Gastroesophageal sphincter (tissue), 4 donors: Measurements from ENCODE around the gene CPED1. TPM values are rescaled to one million over a fixed set of nuclear protein-coding genes. Genes with fewer than 3 reads are reported as not detected.

Experiments
- ATAC-seq: fragments of 150-250 bp; one replicate; pipeline ENCODE4 v1.9.1; 2016; ENCODE audit warnings: mild to moderate bottlenecking, moderate library complexity
- H3K27ac ChIP-seq, 4 donors: fragments of 200-600 bp; sonication (generic) in 3 of 4; 1 replicate in 3 of 4; 2 replicates in 1 of 4; pipeline ENCODE4 v1.5.1; 2016 to 2019
- H3K27me3 ChIP-seq: fragments of 200-600 bp; sonication (generic); one replicate; pipeline ENCODE4 v1.5.1; 2019
- H3K36me3 ChIP-seq, 2 donors: fragments of 200-600 bp; sonication (generic); one replicate each; pipeline ENCODE4 v1.5.1; 2019; ENCODE audit warnings: control low read depth in 1 of 2
- H3K4me1 ChIP-seq, 3 donors: fragments of 200-600 bp; sonication (generic); 1 replicate in 2 of 3; 2 replicates in 1 of 3; pipeline ENCODE4 v1.5.1; 2016 to 2019; ENCODE audit warnings: control low read depth in 2 of 3
- H3K4me3 ChIP-seq, 2 donors: fragments of 200-600 bp; sonication (generic); one replicate each; pipeline ENCODE4 v1.5.1; 2019; ENCODE audit warnings: mild to moderate bottlenecking in 1 of 2, moderate library complexity in 1 of 2
- H3K9me3 ChIP-seq, 3 donors: fragments of 200-600 bp; sonication (generic); one replicate each; pipeline ENCODE4 v1.5.1; 2017 to 2019; ENCODE audit warnings: control low read depth in 2 of 3
- CTCF ChIP-seq, 4 experiments: fragments of 200-600 bp in 2 of 4; fragments of 450-650 bp in 2 of 4; sonication (generic) in 1 of 4; IDR thresholded peaks; one replicate each; pipeline ENCODE4 v1.5.1; 2017 to 2019; ENCODE audit warnings: antibody characterized with exemption in 4 of 4, mild to moderate bottlenecking in 2 of 4, moderate library complexity in 2 of 4
- EP300 ChIP-seq: sonication (generic); formaldehyde crosslinking; IDR thresholded peaks from one replicate; pipeline ENCODE4 v1.6.1; 2017; ENCODE audit warnings: antibody characterized with exemption, mild to moderate bottlenecking
- POLR2A ChIP-seq, 2 donors: fragments of 450-650 bp; IDR thresholded peaks; one replicate each; pipeline ENCODE4 v1.6.1; 2017; ENCODE audit warnings: antibody characterized with exemption in 2 of 2, mild to moderate bottlenecking in 2 of 2, moderate library complexity in 1 of 2
- POLR2AphosphoS5 ChIP-seq: sonication (generic); formaldehyde crosslinking; IDR thresholded peaks from one replicate; pipeline ENCODE4 v1.6.1; 2017; ENCODE audit warnings: antibody characterized with exemption
- WGBS, 2 donors: methylation state at CpG; one replicate each; pipeline ENCODE4 v1.1.5; 2018; ENCODE audit warnings: low coverage in 1 of 2; 5-methylcytosine and 5-hydroxymethylcytosine counted together
- total RNA-seq, 4 donors: library from RNA; depleted of rRNA; stranded (reverse); fragments of >200 nt; gene quantifications; one replicate each; pipeline ENCODE4 v1.1.0, GENCODE V29; 2016

The CPED1 gene
- total RNA-seq, 4 donors from 2014 or later, result 35.1 to 97.7 (median 60.5) TPM

- H3K36me3 ChIP-seq, result no peaks in the 10 kb centered on the region
- ATAC-seq, result no peak
- no peak for TF ChIP-seq POLR2A (IDR thresholded peaks at IDR 0.05)
- WGBS, 2 donors, result 77 to 96% methylated on average over 5 of the region's 5 CpGs
- H3K9me3 ChIP-seq, result no peaks in the 10 kb centered on the region
- H3K4me1 ChIP-seq, result peaks cover 0 to 38% (median 3%) of the 10 kb centered on the region in 3 donors
- H3K4me3 ChIP-seq, result no peak overlapping the region
- H3K27me3 ChIP-seq, result no peaks in the 10 kb centered on the region
- H3K27ac ChIP-seq, result no peak overlapping the region
These were observed 91.1 kb downstream of the CPED1 start for GRCh38 chr7:121079425-121080169.

DNA sequence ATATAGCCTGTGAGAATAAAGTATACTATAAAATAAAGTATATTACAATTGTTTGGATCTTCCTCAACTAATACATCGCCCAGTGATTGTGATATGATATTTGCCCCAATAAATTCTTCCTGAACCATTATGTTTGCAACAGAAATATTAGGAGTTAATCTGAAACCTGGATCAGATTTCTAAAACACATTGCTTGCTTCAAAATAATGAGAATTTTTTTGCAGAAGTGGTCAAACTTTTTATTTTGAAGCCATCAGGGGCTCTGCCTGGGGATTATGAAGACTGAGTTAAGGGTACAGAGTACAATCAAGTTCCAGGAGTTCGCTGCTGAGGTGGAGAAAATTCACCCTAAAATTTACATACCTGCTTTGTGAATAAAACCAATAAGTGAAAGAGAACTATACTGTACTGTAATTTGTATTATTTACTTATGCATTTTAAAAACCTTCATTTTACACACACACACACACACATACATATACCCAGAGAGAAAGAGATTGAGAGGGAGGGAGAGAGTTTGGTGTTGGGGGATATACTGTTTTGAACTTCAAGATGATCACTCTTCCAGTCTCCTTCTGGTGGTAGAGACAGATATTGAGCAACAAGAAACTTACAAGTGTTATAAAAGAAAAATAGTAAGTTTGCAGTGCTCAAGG lies 91.9 kb downstream of the CPED1 start:
- no peaks in the 10 kb centered on the region for H3K9me3 ChIP-seq
- no peak for ATAC-seq
- peaks cover 3 to 46% (median 10%) of the 10 kb centered on the region in 3 donors for H3K4me1 ChIP-seq
- 94 to 95% methylated on average over 2 of the region's 2 CpGs for WGBS, 2 donors
- TF ChIP-seq POLR2AphosphoS5 (no peak), POLR2A (IDR thresholded peaks at IDR 0.05) (no peak), EP300 (no peak), CTCF (IDR thresholded peaks at IDR 0.05) (no peak)
- H3K36me3 ChIP-seq, result no peaks in the 10 kb centered on the region
- no peaks in the 10 kb centered on the region for H3K27me3 ChIP-seq
- no peak overlapping the region for H3K4me3 ChIP-seq
- H3K27ac ChIP-seq, result no peak overlapping the region

DNA sequence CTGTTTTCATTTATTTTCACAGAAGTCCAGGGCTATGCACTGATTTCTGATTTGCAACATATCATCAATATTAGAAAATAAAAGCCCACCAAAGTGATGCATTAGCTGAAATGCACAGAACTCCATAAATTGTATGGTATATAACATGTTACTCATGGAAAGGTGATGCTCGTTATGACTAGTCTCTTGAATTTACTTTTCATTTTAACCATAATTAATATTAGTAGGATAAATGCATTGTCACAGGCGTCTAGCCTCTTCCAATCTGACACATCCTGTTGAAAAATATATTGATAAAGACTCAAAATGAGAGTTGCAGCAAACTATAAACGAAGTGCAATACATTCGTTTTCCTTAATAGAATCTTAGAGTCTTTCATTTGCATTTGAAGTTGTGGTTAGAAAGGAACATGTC lies 92.4 kb downstream of the CPED1 start:
- H3K27ac ChIP-seq, result peak overlapping the region in 1 of 4 donors; percentile 52
- peaks cover 3 to 51% (median 15%) of the 10 kb centered on the region in 3 donors for H3K4me1 ChIP-seq

GRCh38 chr7:121081327-121081936 lies 92.9 kb downstream of the CPED1 start:
- 45 to 49% methylated on average over 3 of the region's 3 CpGs for WGBS, 2 donors
- TF ChIP-seq POLR2A (IDR thresholded peaks at IDR 0.05) (no peak), POLR2AphosphoS5 (peak; percentile 40), EP300 (no peak), CTCF (IDR thresholded peaks at IDR 0.05) (peak; percentile 55 to 86 (median 82))
- peak; percentile 66 for ATAC-seq
- no peaks in the 10 kb centered on the region for H3K36me3 ChIP-seq
- no peaks in the 10 kb centered on the region for H3K27me3 ChIP-seq
- peaks cover 4 to 52% (median 18%) of the 10 kb centered on the region in 3 donors for H3K4me1 ChIP-seq
- peak overlapping the region; percentile 43 to 52 (median 48) for H3K27ac ChIP-seq
- no peaks in the 10 kb centered on the region for H3K9me3 ChIP-seq
- no peak overlapping the region for H3K4me3 ChIP-seq

More for the DNA sequence above, 92.4 kb downstream of the CPED1 start:
- ATAC-seq, result no peak
- 44 to 47% methylated on average over 4 of the region's 4 CpGs for WGBS, 2 donors
- H3K4me3 ChIP-seq, result no peak overlapping the region
- no peaks in the 10 kb centered on the region for H3K36me3 ChIP-seq
- no peaks in the 10 kb centered on the region for H3K9me3 ChIP-seq
- TF ChIP-seq POLR2A (IDR thresholded peaks at IDR 0.05) (no peak), EP300 (no peak), POLR2AphosphoS5 (no peak)
- H3K27me3 ChIP-seq, result no peaks in the 10 kb centered on the region

DNA sequence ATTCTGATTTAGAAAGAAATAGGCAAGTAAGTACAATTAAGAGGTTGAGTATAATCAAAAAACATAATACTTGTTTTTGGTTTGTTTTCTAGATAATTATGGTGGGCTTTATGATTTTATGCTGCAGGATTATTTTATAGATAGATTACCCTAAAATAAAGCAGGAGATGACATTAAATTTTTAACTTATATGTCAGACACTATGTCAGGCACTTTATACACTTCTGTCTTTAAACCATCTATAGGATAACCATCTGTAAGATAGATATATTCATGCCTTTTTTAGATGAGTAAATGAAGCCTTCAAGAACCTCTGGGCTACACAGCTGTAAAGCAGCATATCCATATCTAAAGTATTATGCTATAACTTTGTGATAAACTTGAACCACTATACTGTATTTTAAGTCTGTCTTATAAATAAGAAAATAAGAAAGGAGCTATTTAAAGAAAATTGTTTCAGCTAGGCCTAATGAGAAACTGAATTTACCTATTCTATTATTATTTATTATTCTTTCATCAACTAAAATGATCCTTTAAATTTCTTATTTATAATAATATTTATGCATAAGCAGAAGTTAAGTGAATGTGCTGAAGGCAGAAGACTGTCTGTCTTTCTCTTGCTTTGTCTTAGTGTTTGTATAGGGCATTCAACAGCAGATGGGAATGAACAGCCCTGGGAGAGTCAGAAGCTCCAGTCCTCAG lies 94.0 kb downstream of the CPED1 start:
- ATAC-seq, result no peak
- Histone ChIP-seq H3K27ac (peak overlapping the region; percentile 3 to 78 (median 56)), H3K4me3 (no peak overlapping the region), H3K27me3 (no peaks in the 10 kb centered on the region), H3K36me3 (no peaks in the 10 kb centered on the region), H3K9me3 (no peaks in the 10 kb centered on the region), H3K4me1 (peaks cover 9 to 59% (median 20%) of the 10 kb centered on the region in 3 donors)
- TF ChIP-seq CTCF (IDR thresholded peaks at IDR 0.05), result no peak
- no peak for TF ChIP-seq EP300
- TF ChIP-seq POLR2A (IDR thresholded peaks at IDR 0.05), result no peak
- TF ChIP-seq POLR2AphosphoS5, result no peak
